GM18502 (cell line): ENCODE data around the gene MAPRE2.
"Not testable (repeated sequence)": the region's sequence is repeated elsewhere in the genome, so short reads cannot be mapped to it uniquely, and the experiment has no call there.

Source experiments
- ATAC-seq: cut with Tn5 transposase; IDR thresholded peaks from one replicate; pipeline ENCODE4 v1.9.1; 2021; ENCODE audit warnings: mild to moderate bottlenecking; ENCODE audit not compliant: unreplicated experiment, poor library complexity

The MAPRE2 gene

GRCh38 chr18:35141567-35142274 lies 100.5 kb downstream of the MAPRE2 start:
- ATAC-seq = peak; percentile 60

GRCh38 chr18:35142275-35142615 lies 101.0 kb downstream of the MAPRE2 start:
- ATAC-seq = no peak

GRCh38 chr18:35143622-35144596 lies 102.7 kb downstream of the MAPRE2 start:
- peak; percentile 51 for ATAC-seq

- ATAC-seq = no peak
Measured at GRCh38 chr18:35144698-35145097, 103.5 kb downstream of the MAPRE2 start.

DNA sequence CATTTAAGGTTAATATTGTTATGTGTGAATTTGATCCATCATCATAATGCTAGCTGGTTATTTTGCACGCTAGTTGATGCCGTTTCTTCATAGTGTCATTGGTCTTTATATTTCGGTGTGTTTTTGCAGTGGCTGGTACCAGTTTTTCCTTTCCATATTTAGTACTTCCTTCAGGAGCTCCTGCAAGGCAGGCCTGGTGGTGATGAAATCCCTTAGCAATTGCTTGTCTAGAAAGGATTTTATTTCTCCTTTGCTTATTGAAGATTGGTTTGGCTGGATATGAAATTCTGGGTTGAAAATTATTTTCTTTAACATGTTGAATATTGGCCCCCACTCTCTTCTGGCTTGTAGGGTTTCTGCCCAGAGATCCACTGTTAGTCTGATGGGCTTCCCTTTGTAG lies 109.0 kb downstream of the MAPRE2 start:
- not testable (repeated sequence) for ATAC-seq

DNA sequence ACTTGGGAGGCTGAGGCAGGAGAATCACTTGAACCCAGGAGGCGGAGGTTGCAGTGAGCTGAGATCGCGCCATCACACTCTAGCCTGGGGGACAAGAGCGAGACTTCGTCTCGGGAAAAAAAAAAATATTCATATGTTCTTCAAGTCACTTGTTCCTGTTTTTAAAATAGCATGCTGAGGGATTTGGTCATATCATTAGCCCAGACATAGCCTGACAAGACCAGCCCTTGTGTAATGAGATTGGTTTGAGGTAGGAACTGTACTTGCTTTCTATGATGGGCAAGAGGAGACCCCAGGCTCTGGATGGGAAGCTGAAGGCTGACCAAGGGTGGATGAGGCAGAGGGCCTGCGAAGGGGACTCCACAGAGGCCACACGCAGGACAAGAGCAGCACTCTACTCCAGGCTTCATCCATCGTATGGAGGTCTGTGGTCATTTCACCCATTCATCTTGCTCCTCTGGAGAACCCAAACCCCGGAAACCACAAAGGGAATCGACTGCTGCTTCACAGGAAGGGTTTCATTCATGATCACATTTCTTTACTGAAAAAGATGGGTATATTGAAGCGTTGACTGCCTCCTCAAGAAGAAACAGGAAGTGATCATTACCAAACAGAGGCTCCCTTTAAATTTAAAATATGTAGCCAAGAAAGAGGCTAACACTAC lies 112.5 kb downstream of the MAPRE2 start:
- ATAC-seq = peak; percentile 77

DNA sequence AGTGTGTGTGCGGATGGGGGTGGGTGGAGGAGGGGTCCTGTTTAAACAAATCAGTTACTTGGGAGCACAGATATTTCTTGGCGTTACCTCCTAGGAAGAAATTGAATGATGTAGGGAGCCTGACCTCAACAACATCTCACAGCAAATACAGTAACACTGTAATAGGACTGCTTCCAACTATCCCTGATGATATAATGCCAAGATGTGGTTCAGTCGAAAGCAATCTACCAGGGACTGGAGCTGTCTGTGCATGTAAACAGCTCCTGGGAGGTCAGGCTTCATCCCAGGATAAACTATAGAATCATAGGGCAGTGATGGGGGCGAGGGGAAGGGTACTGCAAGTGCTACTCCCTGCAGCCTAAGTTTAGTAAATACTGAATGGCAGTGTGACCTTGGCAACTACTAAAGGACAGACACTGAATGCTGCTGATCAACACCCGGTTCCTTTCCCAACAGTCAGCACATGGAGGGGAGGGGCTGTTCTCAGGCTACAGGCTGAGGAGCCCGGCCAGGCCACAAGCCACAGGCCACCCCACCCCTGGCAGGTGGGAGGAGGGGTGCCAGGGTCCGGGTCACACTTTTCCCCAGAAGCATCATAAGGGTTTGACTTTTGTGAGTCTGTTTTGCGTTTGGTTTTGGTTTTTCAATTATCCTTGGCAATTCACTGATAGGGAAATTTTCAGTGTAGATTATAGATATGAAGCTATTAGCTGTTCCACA lies 114.3 kb downstream of the MAPRE2 start:
- no peak for ATAC-seq

GRCh38 chr18:35157181-35157580 lies 116.0 kb downstream of the MAPRE2 start:
- ATAC-seq = no peak

DNA sequence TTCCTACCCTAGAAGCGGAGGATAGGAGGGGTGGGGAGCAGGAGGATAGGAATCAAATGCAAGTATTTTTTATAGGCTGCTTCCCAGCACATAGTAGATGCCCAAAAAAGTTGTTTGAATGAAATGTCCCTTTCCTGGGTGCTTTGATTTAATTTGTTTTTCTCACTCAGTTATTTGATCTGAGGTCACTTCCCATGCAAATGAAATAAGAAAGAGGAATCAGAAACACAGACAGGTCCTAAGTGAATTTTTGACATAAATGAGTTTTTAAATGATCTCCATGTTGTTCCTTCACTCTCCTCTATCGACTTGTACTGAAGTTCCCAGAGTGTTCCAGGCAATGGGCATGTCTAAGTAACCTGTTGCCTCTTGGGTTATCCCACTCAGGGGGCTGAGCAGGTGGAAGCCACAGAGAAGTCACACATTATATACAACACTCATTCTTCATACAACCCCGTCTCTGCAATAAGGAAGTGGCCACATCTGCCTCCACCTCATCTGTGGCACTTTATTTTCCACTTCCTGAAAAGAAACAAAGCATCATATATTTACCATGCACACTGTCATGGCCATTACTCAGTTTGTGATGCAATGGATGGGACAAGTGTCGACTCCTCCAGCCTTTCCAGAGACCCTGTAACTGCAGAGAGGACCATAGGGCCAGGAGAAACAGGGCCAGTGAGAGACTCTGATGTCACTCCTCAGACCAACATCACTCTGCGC lies 117.7 kb downstream of the MAPRE2 start:
- ATAC-seq = peak; percentile 85

DNA sequence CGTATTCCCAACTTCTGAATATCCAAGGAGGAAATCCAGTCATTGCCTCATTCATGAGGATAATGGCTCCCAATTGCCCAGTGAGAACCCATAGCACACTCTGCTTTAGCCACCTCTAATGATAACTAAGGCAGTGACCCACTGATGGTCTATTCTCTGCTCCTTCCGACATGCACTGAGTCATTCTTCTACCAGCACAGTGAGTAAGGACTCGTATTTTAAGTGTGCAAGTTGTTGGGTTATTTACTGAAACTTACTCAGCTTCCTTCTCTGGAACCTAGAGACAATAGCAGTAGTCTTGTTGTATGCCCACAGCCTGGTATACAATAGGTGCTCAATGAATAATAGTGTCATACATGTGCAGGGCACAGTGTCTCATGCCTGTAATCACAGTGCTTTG lies 118.6 kb downstream of the MAPRE2 start:
- peak; percentile 63 for ATAC-seq

- ATAC-seq = no peak
Measured at GRCh38 chr18:35161485-35161884, 120.3 kb downstream of the MAPRE2 start.

DNA sequence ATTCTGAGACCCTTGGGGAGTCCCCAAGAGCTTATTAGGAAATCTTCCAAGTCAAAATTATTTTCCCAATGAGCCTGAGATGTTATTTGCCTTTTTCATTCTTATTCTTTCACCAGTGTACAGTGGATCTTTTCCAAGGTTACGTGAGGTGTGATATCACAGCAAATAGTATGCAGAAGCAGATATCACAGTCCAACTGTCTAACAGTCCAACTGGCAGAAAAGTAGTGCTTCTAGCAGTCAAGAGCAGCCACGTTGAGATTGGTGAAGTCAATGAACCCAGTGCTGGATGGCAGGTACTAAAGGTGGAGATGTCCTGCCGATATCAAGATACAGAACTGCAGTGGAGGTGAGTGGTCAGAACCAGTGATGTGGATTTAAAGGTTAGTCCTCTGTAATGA lies 120.7 kb downstream of the MAPRE2 start:
- ATAC-seq = no peak

DNA sequence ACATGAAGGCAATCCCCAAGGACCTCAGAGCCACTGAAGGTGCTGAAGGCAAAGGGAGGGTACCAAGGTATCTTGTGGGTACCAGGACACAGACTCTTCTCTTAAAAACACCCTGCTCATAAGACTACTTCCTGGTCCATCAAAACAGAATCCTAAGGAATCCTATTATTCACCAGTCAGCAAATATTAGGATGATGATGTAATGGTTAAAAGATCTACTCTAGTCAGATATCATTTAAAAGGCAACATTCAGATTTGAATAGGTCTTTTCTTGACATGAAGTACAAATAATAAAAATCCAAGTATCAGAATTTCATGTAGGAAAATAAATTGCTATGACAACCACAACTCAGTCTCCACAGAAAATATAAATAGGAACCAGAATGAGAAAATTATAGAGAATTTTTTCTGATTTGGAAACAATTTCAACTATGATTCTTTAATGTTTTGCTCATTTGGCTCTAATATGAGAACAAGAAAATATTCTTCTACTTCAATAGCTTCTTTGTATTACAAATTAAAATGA lies 121.9 kb downstream of the MAPRE2 start:
- no peak for ATAC-seq

GRCh38 chr18:35163721-35164120 lies 122.5 kb downstream of the MAPRE2 start:
- ATAC-seq = no peak

- ATAC-seq = no peak
Measured at GRCh38 chr18:35164133-35164532, 122.9 kb downstream of the MAPRE2 start.

- ATAC-seq = no peak
Measured at GRCh38 chr18:35167332-35167731, 126.1 kb downstream of the MAPRE2 start.

GRCh38 chr18:35167857-35168256 lies 126.6 kb downstream of the MAPRE2 start:
- no peak for ATAC-seq

DNA sequence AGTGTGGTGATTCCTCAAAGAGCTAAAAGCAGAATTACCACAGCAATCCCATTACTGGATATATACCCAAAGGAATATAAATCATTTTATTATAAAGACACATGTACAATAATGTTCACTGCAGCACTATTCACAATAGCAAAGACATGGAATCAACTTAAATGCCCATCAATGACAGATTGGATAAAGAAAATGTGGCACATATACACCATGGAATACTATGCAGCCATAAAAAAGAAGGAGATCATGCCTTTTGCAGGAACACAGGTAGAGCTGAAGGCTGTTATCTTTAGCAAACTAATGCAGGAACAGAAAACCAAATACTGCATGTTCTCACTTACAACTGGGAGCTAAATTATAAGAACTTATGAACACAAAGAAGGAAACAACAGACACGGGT lies 129.1 kb downstream of the MAPRE2 start:
- not testable (repeated sequence) for ATAC-seq

DNA sequence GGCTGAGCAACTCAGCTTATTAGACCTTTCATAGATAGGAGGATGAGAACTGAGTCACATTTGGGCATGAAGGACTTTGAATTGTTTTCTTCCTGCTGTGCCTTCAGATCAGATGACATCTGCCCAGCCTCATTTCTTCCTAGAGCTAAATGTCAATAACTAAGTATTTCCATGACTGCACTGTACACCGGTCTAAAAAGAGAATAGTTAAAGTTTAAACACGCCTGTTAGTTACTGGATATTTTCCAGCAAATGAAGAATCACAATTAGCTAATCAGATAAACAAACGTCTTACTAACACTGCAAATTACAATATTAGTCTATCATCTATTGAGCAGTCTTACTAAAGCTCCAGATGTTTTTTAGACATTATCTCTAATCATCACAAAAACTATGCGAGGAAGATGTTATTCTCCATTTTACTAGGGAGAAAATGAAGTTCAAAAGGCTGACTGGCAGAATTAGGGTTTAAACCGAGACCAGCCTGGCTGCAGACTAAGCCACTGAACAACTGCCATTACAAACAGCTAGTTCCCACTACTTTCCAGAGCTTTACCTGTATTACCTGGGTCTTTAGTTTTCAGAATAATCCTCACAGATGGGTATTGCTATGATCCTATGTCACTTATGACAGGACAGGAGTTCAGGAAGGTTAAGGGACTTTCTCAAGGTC lies 130.2 kb downstream of the MAPRE2 start:
- no peak for ATAC-seq
